Heart right ventricle (tissue), 16 donors: ENCODE results near the gene AGFG1. TPM values are rescaled to one million over a fixed set of nuclear protein-coding genes. Genes with fewer than 3 reads are reported as not detected.

Experiments used
- ATAC-seq, 8 donors: fragments of 200-7000 bp; cut with Tn5 transposase; one replicate each; pipeline ENCODE4 v1.9.1; 2020; ENCODE audit warnings: mild to moderate bottlenecking in 8 of 8, moderate library complexity in 8 of 8, moderate number of reproducible peaks in 1 of 8
- DNase-seq, 2 donors: peaks; one replicate each; pipeline ENCODE4 v3.0.0-alpha.2; 2020
- H3K27ac ChIP-seq, 10 donors: fragments of 200-600 bp; sonication (generic) in 2 of 10; one replicate each; pipeline versions ENCODE4 v1.5.0 to v1.8.0; 2020 to 2022; ENCODE audit warnings: mild to moderate bottlenecking in 3 of 10
- H3K27me3 ChIP-seq, 7 donors: fragments of 200-600 bp; one replicate each; pipeline ENCODE4 v1.8.0; 2021 to 2022; ENCODE audit warnings: mild to moderate bottlenecking in 2 of 7
- H3K36me3 ChIP-seq, 9 donors: fragments of 200-600 bp; sonication (generic) in 1 of 9; one replicate each; pipeline versions ENCODE4 v1.5.0 to v1.8.0; 2020 to 2022; ENCODE audit warnings: mild to moderate bottlenecking in 2 of 9
- H3K4me1 ChIP-seq, 9 donors: fragments of 200-600 bp; sonication (generic) in 1 of 9; one replicate each; pipeline versions ENCODE4 v1.5.0 to v1.8.0; 2020 to 2022; ENCODE audit warnings: mild to moderate bottlenecking in 4 of 9
- H3K4me3 ChIP-seq, 10 donors: fragments of 200-600 bp; sonication (generic) in 2 of 10; one replicate each; pipeline versions ENCODE4 v1.5.0 to v1.8.0; 2020 to 2022; ENCODE audit warnings: mild to moderate bottlenecking in 7 of 10, moderate library complexity in 2 of 10
- H3K9me3 ChIP-seq, 11 donors: fragments of 200-600 bp in 10 of 11; sonication (generic) in 2 of 11; one replicate each; pipeline versions ENCODE4 v1.5.0 to v1.8.0; 2013 to 2022; ENCODE audit warnings: mild to moderate bottlenecking in 2 of 11, control low read depth in 1 of 11, moderate library complexity in 1 of 11
- WGBS, 2 donors: extraction: QIAGEN DNeasy Blood & Tissue Kit; methylation state at CpG; one replicate each; pipeline ENCODE4 v1.1.7; 2013; ENCODE audit warnings: inconsistent platforms in 1 of 2; 5-methylcytosine and 5-hydroxymethylcytosine counted together
- intact Hi-C, 10 donors: fragments of 100-400 bp; cut with DNase I; formaldehyde crosslinking; loops; one replicate each; pipeline versions ENCODE4 v1.11.1 to v1.14.2; 2022
- polyA plus RNA-seq, 2 donors: library from polyadenylated mRNA; stranded (reverse); fragments of 200-250 nt; gene quantifications; one replicate each; pipeline ENCODE4 v1.2.3, GENCODE V29; 2013
- total RNA-seq, 10 donors: library from RNA; stranded (reverse); fragmentation: NEBNext Ultra II Directional in 3 of 10; extraction: Animal tissue kit (Norgen Biotek cat#: 25700) in 3 of 10; gene quantifications; one replicate each; pipeline versions ENCODE4 v1.2.1 to v1.2.4, GENCODE V29; 2021 to 2023
- TF ChIP-seq, protein P1 (sequence below), 9 donors: fragments of 200-600 bp; sonication (generic) in 2 of 9; IDR thresholded peaks; one replicate each; pipeline versions ENCODE4 v1.5.0 to v1.8.0; 2021 to 2022; ENCODE audit warnings: antibody characterized with exemption in 9 of 9, mild to moderate bottlenecking in 5 of 9, moderate library complexity in 1 of 9
- donor health status: Arrhythmogenic right ventricular cardiomyopathy.
- donor health status: ischemic (EF 13 %, LVEDD 7.1; RV severe dilation, severe dysfunction).
- donor health status: healthy with polysubstance abuse.
- donor health status: DM: no; HTN: yes; CAD: no.
- donor health status: DM: no; HTN: no; CAD: no.
- donor health status: ischemic (EF 25% LVEDD 6.9; RV normal size, moderate dysfunction).
- donor health status: ischemic (EF 25% LVEDD 5.7; RV mildly dilated, moderate dysfunction).
- donor health status: healthy.
- donor health status: DM: yes; HTN: yes; CAD: no.
- donor health status: Ischemic cardiomyopathy.
- donor health status: ischemic (EF 35%, LVEDD 5.7; RV mildly dilated, moderate dysfunction).
- donor health status: nonischemic (EF 11% LVEDD 7.7; RV severe dilation, severe dysfunction).
- donor health status: DM: yes; HTN: yes; CAD: no.
- donor health status: PGD.
- donor health status: ischemic (EF 29% LVEDD 5.4; RV normal size, mild dysfunction).
- donor health status: nonischemic (EF 23%, LVEDD 6.1; RV moderate dilation, normal function).

Gene AGFG1
- total and polyA plus RNA-seq, 12 donors = 14.1 to 77.9 (median 57.5) TPM

DNA sequence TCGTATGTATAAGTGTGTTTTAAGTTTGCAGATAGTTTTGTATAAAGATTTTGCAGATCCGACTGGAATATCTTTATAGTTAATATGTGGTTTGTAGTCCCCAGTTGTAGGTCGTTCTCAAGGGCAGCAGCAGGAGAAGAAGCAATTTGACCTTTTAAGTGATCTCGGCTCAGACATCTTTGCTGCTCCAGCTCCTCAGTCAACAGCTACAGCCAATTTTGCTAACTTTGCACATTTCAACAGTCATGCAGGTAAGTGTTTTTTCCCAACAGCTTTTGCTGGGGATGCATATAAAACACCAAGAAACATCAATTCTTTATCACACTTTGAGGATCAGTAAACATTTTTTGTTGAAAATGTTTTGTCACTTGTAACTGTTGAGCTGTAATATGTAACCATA, 52.7 kb downstream of the AGFG1 start:
- TF ChIP-seq, protein P1, sequence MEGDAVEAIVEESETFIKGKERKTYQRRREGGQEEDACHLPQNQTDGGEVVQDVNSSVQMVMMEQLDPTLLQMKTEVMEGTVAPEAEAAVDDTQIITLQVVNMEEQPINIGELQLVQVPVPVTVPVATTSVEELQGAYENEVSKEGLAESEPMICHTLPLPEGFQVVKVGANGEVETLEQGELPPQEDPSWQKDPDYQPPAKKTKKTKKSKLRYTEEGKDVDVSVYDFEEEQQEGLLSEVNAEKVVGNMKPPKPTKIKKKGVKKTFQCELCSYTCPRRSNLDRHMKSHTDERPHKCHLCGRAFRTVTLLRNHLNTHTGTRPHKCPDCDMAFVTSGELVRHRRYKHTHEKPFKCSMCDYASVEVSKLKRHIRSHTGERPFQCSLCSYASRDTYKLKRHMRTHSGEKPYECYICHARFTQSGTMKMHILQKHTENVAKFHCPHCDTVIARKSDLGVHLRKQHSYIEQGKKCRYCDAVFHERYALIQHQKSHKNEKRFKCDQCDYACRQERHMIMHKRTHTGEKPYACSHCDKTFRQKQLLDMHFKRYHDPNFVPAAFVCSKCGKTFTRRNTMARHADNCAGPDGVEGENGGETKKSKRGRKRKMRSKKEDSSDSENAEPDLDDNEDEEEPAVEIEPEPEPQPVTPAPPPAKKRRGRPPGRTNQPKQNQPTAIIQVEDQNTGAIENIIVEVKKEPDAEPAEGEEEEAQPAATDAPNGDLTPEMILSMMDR (IDR thresholded peaks at IDR 0.05) = no peak
- 66 to 77% methylated on average over 4 of the region's 4 CpGs for WGBS, 2 donors
- ATAC-seq (no peak), DNase-seq (no peak)
- H3K27ac ChIP-seq = no peak overlapping the region
- H3K4me1 ChIP-seq = peaks cover 0 to 17% (median 7%) of the 10 kb centered on the region in 9 donors
- no peak overlapping the region for H3K4me3 ChIP-seq
- H3K9me3 ChIP-seq = no peaks in the 10 kb centered on the region
- H3K27me3 ChIP-seq = no peaks in the 10 kb centered on the region
- H3K36me3 ChIP-seq = peaks cover 0 to 98% (median 26%) of the 10 kb centered on the region in 9 donors
- intact Hi-C loops = no loop called here

DNA sequence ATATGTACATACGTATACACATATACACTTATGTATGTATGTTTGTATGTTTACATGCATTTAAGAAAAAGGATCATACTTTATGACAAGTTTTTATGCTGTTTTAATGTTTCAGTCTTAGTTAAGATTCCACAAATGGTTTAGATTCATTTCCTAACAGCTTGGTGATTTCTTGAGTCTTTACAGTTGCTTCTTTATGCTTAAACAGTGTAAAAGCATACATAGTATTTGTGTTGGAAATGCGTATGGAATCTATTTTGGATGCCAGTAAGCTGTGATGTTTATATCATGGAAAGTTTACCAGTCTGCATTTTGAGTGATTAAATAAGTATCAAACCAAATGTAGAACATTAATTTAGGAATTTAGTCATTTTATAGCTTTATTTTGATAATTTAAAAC, 55.4 kb downstream of the AGFG1 start:
- no peak for DNase-seq
- H3K27me3 ChIP-seq = no peaks in the 10 kb centered on the region
- H3K4me1 ChIP-seq = no peaks in the 10 kb centered on the region
- no peak for ATAC-seq
- TF ChIP-seq, protein P1 (IDR thresholded peaks at IDR 0.05) = no peak
- H3K27ac ChIP-seq = no peak overlapping the region
- H3K36me3 ChIP-seq = peaks cover 0 to 98% (median 32%) of the 10 kb centered on the region in 9 donors
- H3K9me3 ChIP-seq = no peaks in the 10 kb centered on the region
- intact Hi-C loops = no loop called here
- H3K4me3 ChIP-seq = no peak overlapping the region
- WGBS, 2 donors = 97 to 99% methylated on average over 2 of the region's 2 CpGs

DNA sequence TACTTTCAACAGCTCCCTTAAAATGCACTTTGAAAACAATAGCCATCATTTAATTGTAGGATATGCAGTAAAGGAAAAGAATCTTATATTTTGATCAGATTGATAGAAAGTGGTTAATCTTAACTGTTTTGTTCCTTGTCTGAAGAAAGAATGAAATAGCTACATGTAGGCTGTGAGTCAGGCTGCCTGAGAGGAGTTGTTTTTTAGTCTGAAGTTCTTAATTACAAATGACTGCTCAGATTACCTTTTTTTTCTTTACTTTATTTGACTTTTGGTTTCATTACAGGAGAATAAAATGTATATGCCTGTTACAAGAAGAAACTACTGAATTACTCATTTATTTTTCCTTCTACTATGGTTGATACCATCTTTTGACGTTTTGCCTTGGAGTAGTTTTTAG, 56.8 kb downstream of the AGFG1 start:
- DNase-seq = no peak
- Histone ChIP-seq H3K4me3 (no peak overlapping the region), H3K27me3 (no peaks in the 10 kb centered on the region), H3K36me3 (peaks cover 0 to 98% (median 36%) of the 10 kb centered on the region in 9 donors), H3K9me3 (no peaks in the 10 kb centered on the region), H3K27ac (no peak overlapping the region), H3K4me1 (no peaks in the 10 kb centered on the region)
- WGBS, 2 donors = 59 to 90% methylated on average over 1 of the region's 1 CpG
- TF ChIP-seq, protein P1 (IDR thresholded peaks at IDR 0.05) = no peak
- intact Hi-C loops = no loop called here
- ATAC-seq = no peak

DNA sequence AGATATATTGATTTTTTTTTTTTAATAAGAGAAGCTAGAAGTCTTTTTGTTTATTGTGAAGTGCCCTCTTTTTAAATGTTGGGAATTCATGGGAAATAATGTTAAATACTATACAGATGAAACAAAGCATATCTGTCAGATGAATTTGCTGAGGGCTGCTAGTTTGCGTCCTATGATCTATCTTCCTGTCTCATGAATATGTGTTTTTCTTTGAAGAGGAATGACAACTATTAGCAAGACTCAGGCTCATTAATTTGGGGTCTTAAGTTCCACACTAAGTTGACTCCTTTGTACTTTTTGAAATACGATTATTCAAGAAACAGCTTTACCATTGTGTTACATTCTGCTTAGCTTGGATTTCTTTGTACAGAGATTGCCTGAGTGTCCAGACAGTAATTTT, 57.9 kb downstream of the AGFG1 start:
- Histone ChIP-seq H3K27ac (no peak overlapping the region), H3K36me3 (peaks cover 0 to 98% (median 34%) of the 10 kb centered on the region in 9 donors), H3K27me3 (no peaks in the 10 kb centered on the region), H3K4me3 (no peak overlapping the region), H3K4me1 (no peaks in the 10 kb centered on the region), H3K9me3 (no peaks in the 10 kb centered on the region)
- TF ChIP-seq, protein P1 (IDR thresholded peaks at IDR 0.05) = no peak
- intact Hi-C loops = no loop called here
- DNase-seq (no peak), ATAC-seq (no peak)
- WGBS, 2 donors = 94 to 98% methylated on average over 2 of the region's 2 CpGs
